GM23338 (cell line): ENCODE data around the gene CACNB2. TPM values are rescaled to one million over a fixed set of nuclear protein-coding genes. Genes with fewer than 3 reads are reported as not detected.

ENCODE experiments used
- ATAC-seq: fragments of 200-7000 bp; cut with Tn5 transposase; 3 replicates; pipeline ENCODE4 v1.9.1; 2020
- DNase-seq: peaks from one replicate; pipeline ENCODE4 v3.0.0-alpha.2; 2015; ENCODE audit warnings: low spot score
- H2AFZ ChIP-seq: fragments of 200-600 bp; sonication (generic); 2 replicates; pipeline ENCODE4 v1.8.0; 2016; ENCODE audit warnings: antibody characterized with exemption, mild to moderate bottlenecking, moderate library complexity
- H3F3A ChIP-seq: fragments of 200-600 bp; sonication (generic); replicated peaks from 2 replicates; pipeline ENCODE4 v1.8.0; 2017; ENCODE audit warnings: antibody characterized with exemption, mixed run types, low read depth
- H3K27ac ChIP-seq: fragments of 200-600 bp; sonication (generic); 2 replicates; pipeline ENCODE4 v1.6.1; 2016; ENCODE audit warnings: low read depth
- H3K27me3 ChIP-seq: fragments of 200-600 bp; sonication (generic); 2 replicates; pipeline ENCODE4 v1.8.0; 2016; ENCODE audit warnings: mild to moderate bottlenecking, mixed run types, moderate library complexity; ENCODE audit not compliant: insufficient read depth
- H3K36me3 ChIP-seq: fragments of 200-600 bp; sonication (generic); 2 replicates; pipeline ENCODE4 v1.8.0; 2016; ENCODE audit warnings: mild to moderate bottlenecking; ENCODE audit not compliant: insufficient read depth
- H3K4me1 ChIP-seq: fragments of 200-600 bp; sonication (generic); 2 replicates; pipeline ENCODE4 v1.8.0; 2016; ENCODE audit warnings: mild to moderate bottlenecking, moderate library complexity; ENCODE audit not compliant: insufficient read depth
- H3K4me2 ChIP-seq: fragments of 200-600 bp; sonication (generic); 2 replicates; pipeline ENCODE4 v1.7.1; 2017; ENCODE audit warnings: mixed run types
- H3K4me3 ChIP-seq: fragments of 200-600 bp; sonication (generic); 2 replicates; pipeline ENCODE4 v1.6.1; 2016; ENCODE audit warnings: mixed run types
- H3K79me2 ChIP-seq: fragments of 200-600 bp; sonication (generic); replicated peaks from 2 replicates; pipeline ENCODE4 v1.8.0; 2017; ENCODE audit warnings: mild to moderate bottlenecking; ENCODE audit not compliant: insufficient read depth
- H3K9me2 ChIP-seq: fragments of 200-600 bp; sonication (generic); 2 replicates; pipeline ENCODE4 v1.8.0; 2017; ENCODE audit not compliant: insufficient read depth
- H4K20me1 ChIP-seq: fragments of 200-600 bp; sonication (generic); replicated peaks from 2 replicates; pipeline ENCODE4 v1.8.0; 2017; ENCODE audit warnings: mild to moderate bottlenecking; ENCODE audit not compliant: insufficient read depth
- H3K27ac Mint-ChIP-seq: 2 replicates; pipeline ENCODE4 v1.8.0; 2020; ENCODE audit warnings: inconsistent platforms, mild to moderate bottlenecking, moderate library complexity, mixed read lengths
- H3K27me3 Mint-ChIP-seq: 3 replicates; pipeline ENCODE4 v1.8.0; 2022; ENCODE audit warnings: low read depth, mild to moderate bottlenecking, moderate library complexity, mixed read lengths, inconsistent platforms; ENCODE audit not compliant: insufficient read depth, poor library complexity
- H3K36me3 Mint-ChIP-seq: 3 replicates; pipeline ENCODE4 v1.8.0; 2021; ENCODE audit warnings: low read depth, mild to moderate bottlenecking, inconsistent platforms, moderate library complexity, mixed read lengths
- H3K4me1 Mint-ChIP-seq: 3 replicates; pipeline ENCODE4 v1.8.0; 2020; ENCODE audit warnings: mild to moderate bottlenecking, inconsistent platforms, mixed read lengths
- H3K4me3 Mint-ChIP-seq: 3 replicates; pipeline ENCODE4 v1.8.0; 2021; ENCODE audit warnings: moderate library complexity, mild to moderate bottlenecking, inconsistent platforms, mixed read lengths
- H3K9me3 Mint-ChIP-seq: 3 replicates; pipeline ENCODE4 v1.8.0; 2020; ENCODE audit warnings: moderate library complexity, mild to moderate bottlenecking, inconsistent platforms, mixed read lengths
- CREB1 ChIP-seq: fragments of 250-450 bp; sonication (Bioruptor Pico); IDR thresholded peaks from 2 replicates; pipeline ENCODE4 v1.5.0; 2020; ENCODE audit warnings: low read depth, mild to moderate bottlenecking, moderate library complexity
- EZH2 ChIP-seq: fragments of 200-600 bp; sonication (generic); IDR thresholded peaks from one replicate; pipeline ENCODE4 v1.8.0; 2017; ENCODE audit warnings: antibody characterized with exemption, mild to moderate bottlenecking, low read depth; ENCODE audit not compliant: unreplicated experiment
- EZH2phosphoT487 ChIP-seq: fragments of 200-600 bp; sonication (generic); IDR thresholded peaks from one replicate; pipeline ENCODE4 v1.8.1; 2018; ENCODE audit warnings: antibody characterized with exemption; ENCODE audit not compliant: unreplicated experiment
- JUNB ChIP-seq: IDR thresholded peaks from one replicate; pipeline ENCODE4 v1.6.1; 2016; ENCODE audit warnings: antibody characterized with exemption; ENCODE audit not compliant: unreplicated experiment
- polyA plus RNA-seq: library from polyadenylated mRNA; unstranded; fragments of >200 nt; fragmentation: Nextera tagmentation; extraction: Ambion mirVana; gene quantifications from 2 replicates; pipeline ENCODE4 v1.2.1, GENCODE V29; 2016
- total RNA-seq: library from RNA; depleted of rRNA; stranded (reverse); fragments of >200 nt; shearing (Covaris generic); gene quantifications from 2 replicates; pipeline ENCODE4 v1.2.3, GENCODE V29; 2014
- TF ChIP-seq, protein P1 (sequence below), 2 experiments: fragments of 200-600 bp in 1 of 2; sonication (generic) in 1 of 2; conservative IDR thresholded peaks; 2 replicates each; pipeline versions ENCODE4 v1.5.1 to v1.6.1; 2016 to 2017; ENCODE audit warnings: antibody characterized with exemption in 2 of 2, low read depth in 2 of 2, mild to moderate bottlenecking in 2 of 2, moderate library complexity in 1 of 2
- TF ChIP-seq, protein P2 (sequence below): fragments of 250-450 bp; sonication (Bioruptor Pico); IDR thresholded peaks from 2 replicates; pipeline ENCODE4 v1.5.0; 2020; ENCODE audit warnings: mild to moderate bottlenecking, moderate library complexity
- TF ChIP-seq, protein P3 (sequence below): IDR thresholded peaks from one replicate; pipeline ENCODE4 v1.6.1; 2018; ENCODE audit warnings: antibody characterized with exemption; ENCODE audit not compliant: unreplicated experiment

CACNB2 gene
- total and polyA plus RNA-seq, 2 experiments from 2014 or later: 5.0 to 5.9 TPM

- ATAC-seq: no peak
- Histone ChIP-seq H2AFZ (no peak overlapping the region), H3K4me2 (no peak overlapping the region), H3K27ac (no peak overlapping the region), H3K27me3 (no peaks in the 10 kb centered on the region), H4K20me1 (no peaks in the 10 kb centered on the region; the same call in 1 of the 2 replicates), H3K4me3 (no peak overlapping the region), H3K9me2 (no peaks in the 10 kb centered on the region), H3F3A (no peaks in the 10 kb centered on the region), H3K4me1 (no peaks in the 10 kb centered on the region), H3K36me3 (no peaks in the 10 kb centered on the region), H3K79me2 (no peaks in the 10 kb centered on the region)
- TF ChIP-seq, protein P1, sequence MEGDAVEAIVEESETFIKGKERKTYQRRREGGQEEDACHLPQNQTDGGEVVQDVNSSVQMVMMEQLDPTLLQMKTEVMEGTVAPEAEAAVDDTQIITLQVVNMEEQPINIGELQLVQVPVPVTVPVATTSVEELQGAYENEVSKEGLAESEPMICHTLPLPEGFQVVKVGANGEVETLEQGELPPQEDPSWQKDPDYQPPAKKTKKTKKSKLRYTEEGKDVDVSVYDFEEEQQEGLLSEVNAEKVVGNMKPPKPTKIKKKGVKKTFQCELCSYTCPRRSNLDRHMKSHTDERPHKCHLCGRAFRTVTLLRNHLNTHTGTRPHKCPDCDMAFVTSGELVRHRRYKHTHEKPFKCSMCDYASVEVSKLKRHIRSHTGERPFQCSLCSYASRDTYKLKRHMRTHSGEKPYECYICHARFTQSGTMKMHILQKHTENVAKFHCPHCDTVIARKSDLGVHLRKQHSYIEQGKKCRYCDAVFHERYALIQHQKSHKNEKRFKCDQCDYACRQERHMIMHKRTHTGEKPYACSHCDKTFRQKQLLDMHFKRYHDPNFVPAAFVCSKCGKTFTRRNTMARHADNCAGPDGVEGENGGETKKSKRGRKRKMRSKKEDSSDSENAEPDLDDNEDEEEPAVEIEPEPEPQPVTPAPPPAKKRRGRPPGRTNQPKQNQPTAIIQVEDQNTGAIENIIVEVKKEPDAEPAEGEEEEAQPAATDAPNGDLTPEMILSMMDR (conservative IDR thresholded peaks at IDR 0.05; ENCODE audit: low read depth in 2 of 2): no peak
- TF ChIP-seq, protein P2, sequence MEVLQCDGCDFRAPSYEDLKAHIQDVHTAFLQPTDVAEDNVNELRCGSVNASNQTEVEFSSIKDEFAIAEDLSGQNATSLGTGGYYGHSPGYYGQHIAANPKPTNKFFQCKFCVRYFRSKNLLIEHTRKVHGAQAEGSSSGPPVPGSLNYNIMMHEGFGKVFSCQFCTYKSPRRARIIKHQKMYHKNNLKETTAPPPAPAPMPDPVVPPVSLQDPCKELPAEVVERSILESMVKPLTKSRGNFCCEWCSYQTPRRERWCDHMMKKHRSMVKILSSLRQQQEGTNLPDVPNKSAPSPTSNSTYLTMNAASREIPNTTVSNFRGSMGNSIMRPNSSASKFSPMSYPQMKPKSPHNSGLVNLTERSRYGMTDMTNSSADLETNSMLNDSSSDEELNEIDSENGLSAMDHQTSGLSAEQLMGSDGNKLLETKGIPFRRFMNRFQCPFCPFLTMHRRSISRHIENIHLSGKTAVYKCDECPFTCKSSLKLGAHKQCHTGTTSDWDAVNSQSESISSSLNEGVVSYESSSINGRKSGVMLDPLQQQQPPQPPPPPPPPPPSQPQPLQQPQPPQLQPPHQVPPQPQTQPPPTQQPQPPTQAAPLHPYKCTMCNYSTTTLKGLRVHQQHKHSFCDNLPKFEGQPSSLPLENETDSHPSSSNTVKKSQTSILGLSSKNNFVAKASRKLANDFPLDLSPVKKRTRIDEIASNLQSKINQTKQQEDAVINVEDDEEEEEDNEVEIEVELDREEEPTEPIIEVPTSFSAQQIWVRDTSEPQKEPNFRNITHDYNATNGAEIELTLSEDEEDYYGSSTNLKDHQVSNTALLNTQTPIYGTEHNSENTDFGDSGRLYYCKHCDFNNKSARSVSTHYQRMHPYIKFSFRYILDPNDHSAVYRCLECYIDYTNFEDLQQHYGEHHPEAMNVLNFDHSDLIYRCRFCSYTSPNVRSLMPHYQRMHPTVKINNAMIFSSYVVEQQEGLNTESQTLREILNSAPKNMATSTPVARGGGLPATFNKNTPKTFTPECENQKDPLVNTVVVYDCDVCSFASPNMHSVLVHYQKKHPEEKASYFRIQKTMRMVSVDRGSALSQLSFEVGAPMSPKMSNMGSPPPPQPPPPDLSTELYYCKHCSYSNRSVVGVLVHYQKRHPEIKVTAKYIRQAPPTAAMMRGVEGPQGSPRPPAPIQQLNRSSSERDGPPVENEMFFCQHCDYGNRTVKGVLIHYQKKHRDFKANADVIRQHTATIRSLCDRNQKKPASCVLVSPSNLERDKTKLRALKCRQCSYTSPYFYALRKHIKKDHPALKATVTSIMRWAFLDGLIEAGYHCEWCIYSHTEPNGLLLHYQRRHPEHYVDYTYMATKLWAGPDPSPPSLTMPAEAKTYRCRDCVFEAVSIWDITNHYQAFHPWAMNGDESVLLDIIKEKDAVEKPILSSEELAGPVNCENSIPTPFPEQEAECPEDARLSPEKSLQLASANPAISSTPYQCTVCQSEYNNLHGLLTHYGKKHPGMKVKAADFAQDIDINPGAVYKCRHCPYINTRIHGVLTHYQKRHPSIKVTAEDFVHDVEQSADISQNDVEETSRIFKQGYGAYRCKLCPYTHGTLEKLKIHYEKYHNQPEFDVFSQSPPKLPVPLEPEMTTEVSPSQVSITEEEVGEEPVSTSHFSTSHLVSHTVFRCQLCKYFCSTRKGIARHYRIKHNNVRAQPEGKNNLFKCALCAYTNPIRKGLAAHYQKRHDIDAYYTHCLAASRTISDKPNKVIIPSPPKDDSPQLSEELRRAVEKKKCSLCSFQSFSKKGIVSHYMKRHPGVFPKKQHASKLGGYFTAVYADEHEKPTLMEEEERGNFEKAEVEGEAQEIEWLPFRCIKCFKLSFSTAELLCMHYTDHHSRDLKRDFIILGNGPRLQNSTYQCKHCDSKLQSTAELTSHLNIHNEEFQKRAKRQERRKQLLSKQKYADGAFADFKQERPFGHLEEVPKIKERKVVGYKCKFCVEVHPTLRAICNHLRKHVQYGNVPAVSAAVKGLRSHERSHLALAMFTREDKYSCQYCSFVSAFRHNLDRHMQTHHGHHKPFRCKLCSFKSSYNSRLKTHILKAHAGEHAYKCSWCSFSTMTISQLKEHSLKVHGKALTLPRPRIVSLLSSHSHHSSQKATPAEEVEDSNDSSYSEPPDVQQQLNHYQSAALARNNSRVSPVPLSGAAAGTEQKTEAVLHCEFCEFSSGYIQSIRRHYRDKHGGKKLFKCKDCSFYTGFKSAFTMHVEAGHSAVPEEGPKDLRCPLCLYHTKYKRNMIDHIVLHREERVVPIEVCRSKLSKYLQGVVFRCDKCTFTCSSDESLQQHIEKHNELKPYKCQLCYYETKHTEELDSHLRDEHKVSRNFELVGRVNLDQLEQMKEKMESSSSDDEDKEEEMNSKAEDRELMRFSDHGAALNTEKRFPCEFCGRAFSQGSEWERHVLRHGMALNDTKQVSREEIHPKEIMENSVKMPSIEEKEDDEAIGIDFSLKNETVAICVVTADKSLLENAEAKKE (CRISPR knock-in tag): no peak
- TF ChIP-seq CREB1 (CRISPR knock-in tag) (no peak), JUNB (no peak), EZH2 (no peak), EZH2phosphoT487 (no peak)
- TF ChIP-seq, protein P3, sequence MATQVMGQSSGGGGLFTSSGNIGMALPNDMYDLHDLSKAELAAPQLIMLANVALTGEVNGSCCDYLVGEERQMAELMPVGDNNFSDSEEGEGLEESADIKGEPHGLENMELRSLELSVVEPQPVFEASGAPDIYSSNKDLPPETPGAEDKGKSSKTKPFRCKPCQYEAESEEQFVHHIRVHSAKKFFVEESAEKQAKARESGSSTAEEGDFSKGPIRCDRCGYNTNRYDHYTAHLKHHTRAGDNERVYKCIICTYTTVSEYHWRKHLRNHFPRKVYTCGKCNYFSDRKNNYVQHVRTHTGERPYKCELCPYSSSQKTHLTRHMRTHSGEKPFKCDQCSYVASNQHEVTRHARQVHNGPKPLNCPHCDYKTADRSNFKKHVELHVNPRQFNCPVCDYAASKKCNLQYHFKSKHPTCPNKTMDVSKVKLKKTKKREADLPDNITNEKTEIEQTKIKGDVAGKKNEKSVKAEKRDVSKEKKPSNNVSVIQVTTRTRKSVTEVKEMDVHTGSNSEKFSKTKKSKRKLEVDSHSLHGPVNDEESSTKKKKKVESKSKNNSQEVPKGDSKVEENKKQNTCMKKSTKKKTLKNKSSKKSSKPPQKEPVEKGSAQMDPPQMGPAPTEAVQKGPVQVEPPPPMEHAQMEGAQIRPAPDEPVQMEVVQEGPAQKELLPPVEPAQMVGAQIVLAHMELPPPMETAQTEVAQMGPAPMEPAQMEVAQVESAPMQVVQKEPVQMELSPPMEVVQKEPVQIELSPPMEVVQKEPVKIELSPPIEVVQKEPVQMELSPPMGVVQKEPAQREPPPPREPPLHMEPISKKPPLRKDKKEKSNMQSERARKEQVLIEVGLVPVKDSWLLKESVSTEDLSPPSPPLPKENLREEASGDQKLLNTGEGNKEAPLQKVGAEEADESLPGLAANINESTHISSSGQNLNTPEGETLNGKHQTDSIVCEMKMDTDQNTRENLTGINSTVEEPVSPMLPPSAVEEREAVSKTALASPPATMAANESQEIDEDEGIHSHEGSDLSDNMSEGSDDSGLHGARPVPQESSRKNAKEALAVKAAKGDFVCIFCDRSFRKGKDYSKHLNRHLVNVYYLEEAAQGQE: no peak
- Mint-ChIP-seq H3K36me3 (peaks cover 17% of the 10 kb centered on the region), H3K4me3 (no peak overlapping the region), H3K9me3 (no peaks in the 10 kb centered on the region), H3K27me3 (peaks cover 2% of the 10 kb centered on the region), H3K27ac (no peak overlapping the region), H3K4me1 (no peaks in the 10 kb centered on the region; the same call in 2 of the 3 replicates)
- DNase-seq: no peak
Observed at GRCh38 chr10:18545621-18546305, 405.5 kb downstream of the CACNB2 start.
